ENCODE measurements around the gene ANOS1.
A peak's percentile ranks its signal among the peaks of the same experiment; 100 is the strongest.
"Not testable (repeated sequence)": the region's sequence is repeated elsewhere in the genome, so short reads cannot be mapped to it uniquely, and the experiment has no call there.

Gene ANOS1, protein sequence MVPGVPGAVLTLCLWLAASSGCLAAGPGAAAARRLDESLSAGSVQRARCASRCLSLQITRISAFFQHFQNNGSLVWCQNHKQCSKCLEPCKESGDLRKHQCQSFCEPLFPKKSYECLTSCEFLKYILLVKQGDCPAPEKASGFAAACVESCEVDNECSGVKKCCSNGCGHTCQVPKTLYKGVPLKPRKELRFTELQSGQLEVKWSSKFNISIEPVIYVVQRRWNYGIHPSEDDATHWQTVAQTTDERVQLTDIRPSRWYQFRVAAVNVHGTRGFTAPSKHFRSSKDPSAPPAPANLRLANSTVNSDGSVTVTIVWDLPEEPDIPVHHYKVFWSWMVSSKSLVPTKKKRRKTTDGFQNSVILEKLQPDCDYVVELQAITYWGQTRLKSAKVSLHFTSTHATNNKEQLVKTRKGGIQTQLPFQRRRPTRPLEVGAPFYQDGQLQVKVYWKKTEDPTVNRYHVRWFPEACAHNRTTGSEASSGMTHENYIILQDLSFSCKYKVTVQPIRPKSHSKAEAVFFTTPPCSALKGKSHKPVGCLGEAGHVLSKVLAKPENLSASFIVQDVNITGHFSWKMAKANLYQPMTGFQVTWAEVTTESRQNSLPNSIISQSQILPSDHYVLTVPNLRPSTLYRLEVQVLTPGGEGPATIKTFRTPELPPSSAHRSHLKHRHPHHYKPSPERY

DNA sequence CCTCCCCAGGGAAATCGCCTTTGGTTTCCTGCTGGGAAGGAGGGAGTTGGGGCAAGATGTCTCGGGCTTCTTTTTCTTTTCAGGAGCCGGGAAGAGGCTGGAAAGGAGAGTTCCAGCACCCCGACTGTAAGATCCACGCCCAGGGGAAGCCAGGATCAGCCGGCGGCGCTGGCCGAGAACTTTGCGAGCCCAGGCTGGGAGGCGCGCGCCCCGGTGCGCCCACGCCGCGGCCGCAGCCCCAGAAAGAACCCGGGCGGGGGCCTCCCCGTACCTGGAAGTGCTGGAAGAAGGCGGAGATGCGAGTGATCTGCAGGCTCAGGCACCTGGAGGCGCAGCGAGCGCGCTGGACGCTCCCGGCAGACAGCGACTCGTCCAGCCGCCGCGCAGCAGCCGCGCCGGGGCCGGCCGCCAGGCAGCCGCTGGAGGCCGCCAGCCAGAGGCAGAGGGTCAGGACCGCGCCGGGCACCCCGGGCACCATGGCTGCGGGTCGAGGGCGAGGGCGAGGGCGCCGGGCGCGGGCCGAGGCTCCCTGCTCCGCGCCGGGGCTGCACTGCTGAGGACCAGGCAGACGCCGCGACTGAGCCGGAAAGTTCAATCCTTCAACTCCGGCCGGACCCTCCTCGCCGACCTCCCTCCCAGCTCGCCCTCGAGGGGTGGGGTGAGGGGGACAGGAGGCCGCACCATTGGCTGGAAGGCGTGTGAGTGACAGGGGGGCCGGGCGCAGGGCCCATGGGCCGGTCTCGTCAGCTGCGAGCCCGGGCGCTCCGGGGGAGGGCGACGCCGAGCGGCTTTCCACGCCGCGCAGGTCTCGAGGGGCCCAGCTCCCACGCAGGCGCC, at the start of gene ANOS1:
Gene ANOS1, minus strand, starts transcription at position 579 of the 837 bp plus-strand sequence. Its CDS starts 101 bp downstream, at position 478.
- no peak for DNase-seq (ENCODE audit: low read depth in 4 of 4, low spot score in 1 of 4)

GRCh38 chrX:8773117-8773516, 41.2 kb upstream of the ANOS1 start:
- DNase-seq (ENCODE audit: low read depth in 4 of 4, low spot score in 1 of 4), result no peak

GRCh38 chrX:8760021-8760420, 28.1 kb upstream of the ANOS1 start:
- no peak for DNase-seq (ENCODE audit: low read depth in 4 of 4, low spot score in 1 of 4)

DNA sequence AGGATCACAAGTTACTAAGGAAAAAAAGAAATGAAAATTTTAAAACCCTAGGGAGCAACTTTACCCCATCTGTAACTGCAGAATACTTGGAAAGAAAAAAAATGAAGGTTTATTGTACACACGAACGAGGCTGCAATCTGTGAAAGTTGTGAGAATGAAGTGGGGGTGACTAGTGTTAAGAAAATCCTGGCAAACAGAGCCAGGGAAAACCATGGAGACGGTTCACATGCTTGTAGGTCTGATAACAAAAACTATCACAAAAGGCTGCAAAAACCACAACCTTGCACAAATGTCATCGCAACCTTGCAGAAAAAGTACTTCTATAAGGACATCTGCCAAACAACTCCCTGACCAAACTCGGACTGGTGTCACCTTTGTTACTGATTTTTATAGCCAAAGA, 26.8 kb upstream of the ANOS1 start:
- not testable (repeated sequence) for DNase-seq (ENCODE audit: low read depth in 4 of 4, low spot score in 1 of 4)

DNA sequence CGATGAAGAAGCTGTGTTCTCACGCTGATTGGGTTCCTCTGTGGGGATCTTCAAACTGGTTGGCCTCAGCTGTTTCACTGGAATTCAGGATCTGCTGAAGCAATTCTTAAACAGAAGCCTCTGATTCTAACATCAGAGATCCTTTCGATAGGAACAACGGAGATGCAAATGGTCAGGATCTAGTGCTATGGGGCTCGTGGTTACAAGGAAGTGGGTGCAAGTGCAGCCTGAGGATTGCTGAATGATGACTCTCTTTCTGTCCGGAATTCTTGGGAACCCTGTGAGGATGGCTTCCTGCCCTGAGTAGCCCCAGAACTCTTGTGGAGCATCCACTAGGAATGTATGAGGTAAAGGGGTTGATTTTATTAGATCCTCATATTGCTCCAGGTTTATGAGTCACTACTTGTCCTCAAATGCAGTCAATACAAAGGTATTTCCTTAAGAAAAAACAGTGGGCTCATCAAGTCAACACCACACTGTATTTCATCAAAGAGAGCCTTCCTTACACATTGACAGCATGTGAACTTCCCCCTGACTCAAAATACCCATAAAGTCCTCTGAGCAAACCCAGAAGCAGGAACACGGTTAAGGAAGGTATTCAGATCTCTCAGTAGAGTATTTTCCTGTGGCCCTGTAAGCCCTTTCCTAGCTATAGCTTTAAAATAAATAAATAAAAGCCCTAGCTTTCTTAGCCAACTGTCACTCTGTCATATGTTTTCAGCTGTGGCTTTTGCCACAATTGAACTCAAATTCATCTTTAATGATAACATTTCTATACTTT, 25.9 kb upstream of the ANOS1 start:
- DNase-seq (ENCODE audit: low read depth in 4 of 4, low spot score in 1 of 4), result not testable (repeated sequence)

DNA sequence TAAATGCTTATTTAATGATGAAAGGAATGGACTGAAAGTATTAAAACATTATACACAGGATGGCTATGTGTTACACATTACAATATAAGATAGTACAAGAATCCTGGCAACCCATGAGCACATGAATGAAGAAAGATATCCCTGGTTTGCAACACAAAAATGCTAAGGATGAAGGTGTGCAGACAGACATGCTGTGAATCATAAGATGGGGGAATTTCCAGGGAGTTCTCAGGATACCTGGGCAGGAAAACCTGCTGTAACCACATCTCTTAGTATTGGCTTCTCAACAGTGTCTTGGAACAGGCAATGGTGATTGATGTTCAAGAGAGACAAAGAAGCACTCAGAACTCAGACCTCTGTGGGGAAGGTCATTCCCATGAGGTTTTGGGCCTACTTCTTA, 23.9 kb upstream of the ANOS1 start:
- no peak for DNase-seq (ENCODE audit: low read depth in 4 of 4, low spot score in 1 of 4)

DNA sequence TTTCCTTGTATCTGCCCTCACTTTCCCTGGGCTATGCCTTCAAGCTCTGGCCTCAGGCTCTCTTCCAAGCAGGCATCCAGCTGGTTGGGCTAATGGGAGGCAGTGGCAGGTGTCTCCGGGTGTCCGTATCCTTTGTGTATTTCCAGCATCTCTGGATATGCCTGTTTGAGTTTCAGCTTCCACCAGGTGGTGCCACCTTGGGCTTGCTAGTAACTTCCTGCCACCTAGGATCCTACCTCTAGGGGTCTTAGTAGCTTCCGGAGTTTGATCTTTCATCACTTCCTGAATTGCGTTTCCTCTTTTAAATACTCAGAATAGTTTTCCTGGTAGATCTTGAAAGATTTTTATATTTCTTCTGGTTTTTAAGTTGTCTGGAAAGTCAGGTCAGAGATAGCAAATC, 23.2 kb upstream of the ANOS1 start:
- no peak for DNase-seq (ENCODE audit: low read depth in 4 of 4, low spot score in 1 of 4)

- no peak for DNase-seq (ENCODE audit: low read depth in 4 of 4, low spot score in 1 of 4)
Measured at GRCh38 chrX:8749697-8750096, 17.8 kb upstream of the ANOS1 start.

GRCh38 chrX:8748855-8749254, 16.9 kb upstream of the ANOS1 start:
- no peak for DNase-seq (ENCODE audit: low read depth in 4 of 4, low spot score in 1 of 4)

DNA sequence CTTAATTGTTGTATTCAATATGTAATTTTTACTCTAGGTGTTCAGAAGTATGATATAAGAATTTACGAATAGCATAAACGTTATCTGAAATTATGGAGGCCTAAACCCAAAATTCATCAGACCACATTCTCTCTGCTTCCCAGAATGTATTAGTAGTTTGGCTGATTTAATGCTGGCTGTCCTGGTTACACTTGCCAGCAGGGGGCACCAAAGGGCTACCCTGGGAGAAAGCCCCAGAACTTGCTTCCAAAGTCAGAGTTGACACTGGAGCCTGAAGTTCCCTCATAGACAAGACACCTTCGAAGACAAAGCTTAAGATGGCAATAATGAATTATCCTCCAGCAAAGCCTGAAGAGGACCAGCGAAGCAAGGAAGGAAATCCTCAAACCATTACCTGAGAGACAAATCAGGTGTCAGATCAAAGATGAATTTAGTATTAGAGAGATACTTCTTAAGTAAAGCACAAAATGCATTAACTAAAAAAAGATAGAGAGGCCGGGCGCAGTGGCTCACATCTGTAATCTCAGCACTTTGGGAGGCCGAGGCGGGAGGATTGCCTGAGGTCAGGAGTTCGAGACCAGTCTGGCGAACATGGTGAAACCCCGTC, 11.3 kb upstream of the ANOS1 start:
- DNase-seq (ENCODE audit: low read depth in 4 of 4, low spot score in 1 of 4), result peak; percentile 2 to 42 (median 33)

- no peak for DNase-seq (ENCODE audit: low read depth in 4 of 4, low spot score in 1 of 4)
Measured at GRCh38 chrX:8741981-8742380, 10.0 kb upstream of the ANOS1 start.

- DNase-seq (ENCODE audit: low read depth in 4 of 4, low spot score in 1 of 4), result no peak
Measured at GRCh38 chrX:8738588-8739189, 6.8 kb upstream of the ANOS1 start.

- no peak for DNase-seq (ENCODE audit: low read depth in 4 of 4, low spot score in 1 of 4)
Measured at GRCh38 chrX:8737883-8738282, 5.9 kb upstream of the ANOS1 start.

DNA sequence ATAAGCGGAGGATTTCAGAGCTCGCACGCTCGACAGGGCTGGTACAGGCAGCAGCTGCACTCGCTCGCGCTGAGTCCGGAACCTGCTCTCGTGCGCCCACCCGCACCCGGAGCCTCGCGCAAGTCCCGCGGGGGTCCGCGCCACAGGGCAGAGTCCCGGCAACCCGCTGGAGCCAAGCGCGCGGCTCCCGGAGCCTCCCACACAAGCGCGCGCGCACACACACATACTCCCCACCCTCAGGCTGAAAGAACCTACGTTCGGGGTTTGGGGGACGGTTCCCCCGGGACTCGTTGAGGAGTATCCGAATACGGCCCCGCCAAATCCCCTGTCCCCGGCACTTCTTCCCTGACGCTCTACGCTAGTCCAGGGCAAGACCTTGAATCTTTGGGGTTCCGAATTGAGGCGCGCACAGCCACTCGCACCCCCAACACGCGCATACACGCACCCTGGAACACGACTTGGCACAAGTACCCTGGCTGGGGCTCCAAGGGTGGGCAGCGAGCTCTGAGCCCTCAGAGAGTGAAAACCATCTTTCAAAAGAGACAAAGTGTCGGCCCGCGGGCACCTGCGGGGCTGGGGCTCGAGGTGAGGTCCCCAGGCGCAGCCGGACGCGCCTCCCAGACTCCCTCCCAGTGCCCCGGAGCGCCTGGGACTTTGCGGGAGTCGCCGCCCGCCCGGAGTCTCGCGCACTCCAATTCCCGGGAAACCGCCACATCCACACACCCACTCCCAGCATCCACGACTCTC, 952 bp downstream of the ANOS1 start:
- DNase-seq (ENCODE audit: low read depth in 4 of 4, low spot score in 1 of 4), result no peak

- DNase-seq (ENCODE audit: low read depth in 4 of 4, low spot score in 1 of 4), result no peak
Measured at GRCh38 chrX:8729811-8730210, 2.1 kb downstream of the ANOS1 start.

GRCh38 chrX:8728932-8729535, 2.9 kb downstream of the ANOS1 start:
- no peak for DNase-seq (ENCODE audit: low read depth in 4 of 4, low spot score in 1 of 4)

DNA sequence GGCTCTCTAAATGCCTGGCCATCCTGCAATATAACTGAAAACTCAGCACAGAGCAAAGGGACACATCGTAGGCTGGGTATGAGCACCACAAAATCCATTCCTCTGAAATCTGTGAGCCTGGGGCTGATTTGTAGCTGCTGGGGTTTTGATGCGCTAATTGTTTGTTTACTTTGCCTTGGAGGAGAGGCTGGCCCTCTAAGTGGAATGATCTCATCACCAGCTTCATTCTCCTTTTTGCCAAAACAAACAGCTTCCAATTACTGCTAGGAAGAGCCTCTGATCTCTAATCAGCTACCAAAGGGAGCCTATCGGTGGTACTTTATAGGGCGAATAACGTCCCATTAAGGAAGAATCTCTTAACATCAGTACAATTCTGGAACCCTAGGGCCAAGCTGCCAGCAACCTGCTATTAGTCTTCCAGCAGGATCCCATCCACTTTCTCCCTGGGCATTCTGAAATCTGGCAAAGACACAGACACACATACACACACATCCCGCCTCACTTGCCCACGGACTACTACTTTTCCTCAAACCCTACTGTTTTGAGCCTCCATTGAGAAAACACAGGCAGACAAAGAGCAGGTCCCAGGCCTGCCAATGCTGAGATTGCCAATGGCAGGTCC, 5.8 kb downstream of the ANOS1 start:
- DNase-seq (ENCODE audit: low read depth in 4 of 4, low spot score in 1 of 4), result no peak

GRCh38 chrX:8724300-8724699, 7.6 kb downstream of the ANOS1 start:
- no peak for DNase-seq (ENCODE audit: low read depth in 4 of 4, low spot score in 1 of 4)

- DNase-seq (ENCODE audit: low read depth in 4 of 4, low spot score in 1 of 4), result no peak
Measured at GRCh38 chrX:8721536-8721935, 10.4 kb downstream of the ANOS1 start.
